CD8-positive, alpha-beta memory T cell (primary cell): ENCODE measurements around the gene ZNF296. TPM values are rescaled to one million over a fixed set of nuclear protein-coding genes. Genes with fewer than 3 reads are reported as not detected.

ENCODE experiments used
- CTCF ChIA-PET: fragments of 350-600 bp; sonication (Branson Sonifier 250); formaldehyde crosslinking; loops from one replicate; lab custom pipeline; 2021; ENCODE audit warnings: antibody characterized with exemption; lab: Charles Lee
- POLR2A ChIA-PET: fragments of 350-600 bp; sonication (Branson Sonifier 250); formaldehyde crosslinking; loops from one replicate; lab custom pipeline; 2021; ENCODE audit warnings: antibody characterized with exemption; lab: Charles Lee
- DNase-seq, 5 donors: peaks; one replicate each; pipeline versions ENCODE4 v3.0.0 to v3.0.0-alpha.2; 2020 to 2022; ENCODE audit warnings: mixed read lengths in 1 of 5
- H3K27ac ChIP-seq: one replicate; pipeline ENCODE4 v1.7.0; 2013; ENCODE audit warnings: low read depth, mild to moderate bottlenecking, low read length, moderate library complexity
- H3K27me3 ChIP-seq: 2 replicates; pipeline ENCODE4 v1.7.0; 2013; ENCODE audit warnings: low read length, mild to moderate bottlenecking; ENCODE audit not compliant: insufficient read depth, poor library complexity, severe bottlenecking
- H3K36me3 ChIP-seq: 2 replicates; pipeline ENCODE4 v1.7.0; 2013; ENCODE audit warnings: mild to moderate bottlenecking, low read length, moderate library complexity; ENCODE audit not compliant: insufficient read depth
- H3K4me1 ChIP-seq: 2 replicates; pipeline ENCODE4 v1.7.0; 2013; ENCODE audit warnings: mild to moderate bottlenecking, low read length, moderate library complexity; ENCODE audit not compliant: insufficient read depth
- H3K4me3 ChIP-seq: 2 replicates; pipeline ENCODE4 v1.7.0; 2013; ENCODE audit warnings: mild to moderate bottlenecking, low read length
- H3K9me3 ChIP-seq: 2 replicates; pipeline ENCODE4 v1.7.0; 2013; ENCODE audit warnings: mild to moderate bottlenecking, low read length
- H3K27ac Mint-ChIP-seq, 8 donors: one replicate each; pipeline ENCODE4 v1.8.0; 2020 to 2021; ENCODE audit warnings: mixed read lengths in 8 of 8, mild to moderate bottlenecking in 6 of 8, inconsistent platforms in 3 of 8, moderate library complexity in 3 of 8
- H3K27me3 Mint-ChIP-seq, 2 donors: one replicate each; pipeline ENCODE4 v1.8.0; 2020 to 2021; ENCODE audit warnings: mixed read lengths in 2 of 2, mild to moderate bottlenecking in 1 of 2, moderate library complexity in 1 of 2
- H3K36me3 Mint-ChIP-seq, 3 donors: one replicate each; pipeline ENCODE4 v1.8.0; 2020 to 2021; ENCODE audit warnings: mixed read lengths in 3 of 3, inconsistent platforms in 1 of 3, mild to moderate bottlenecking in 1 of 3
- H3K4me1 Mint-ChIP-seq, 3 donors: one replicate each; pipeline ENCODE4 v1.8.0; 2020 to 2021; ENCODE audit warnings: mixed read lengths in 3 of 3, inconsistent platforms in 1 of 3, mild to moderate bottlenecking in 1 of 3
- H3K4me3 Mint-ChIP-seq, 7 donors: one replicate each; pipeline ENCODE4 v1.8.0; 2020 to 2021; ENCODE audit warnings: mixed read lengths in 7 of 7, mild to moderate bottlenecking in 6 of 7, moderate library complexity in 4 of 7, inconsistent platforms in 2 of 7
- H3K9me3 Mint-ChIP-seq, 5 donors: one replicate each; pipeline ENCODE4 v1.8.0; 2020 to 2022; ENCODE audit warnings: mixed read lengths in 5 of 5, mild to moderate bottlenecking in 3 of 5, moderate library complexity in 2 of 5, inconsistent platforms in 1 of 5
- polyA plus RNA-seq: library from polyadenylated mRNA; unstranded; fragments of 300-500 nt; fragmentation: Illumina TruSeq; gene quantifications from one replicate; pipeline ENCODE4 v1.2.3, GENCODE V29; 2021
- total RNA-seq, 2 experiments: library from RNA; stranded (reverse); gene quantifications; one replicate each; pipeline ENCODE4 v1.2.3, GENCODE V29; 2021

The ZNF296 gene
- total and polyA plus RNA-seq, 3 experiments from 2014 or later: 6.7 to 8.5 (median 7.9) TPM

- POLR2A ChIA-PET: interaction anchor here (0.5 to 2.5 kb wide), 8 partner anchors 8 to 795 kb away, joined by 3 to 24 read pairs (median 4); partner anchors contain the start of genes BLOC1S3, CLASRP, GEMIN7 and IRF2BP1
- peaks cover 65% of the 10 kb centered on the region for H3K4me1 ChIP-seq
- H3K4me1 Mint-ChIP-seq: peaks cover 65 to 75% (median 75%) of the 10 kb centered on the region in 3 donors
Measured at GRCh38 chr19:45091031-45091923, 15.0 kb upstream of the ZNF296 start.

GRCh38 chr19:45090606-45091005, 14.3 kb upstream of the ZNF296 start:
- Mint-ChIP-seq H3K4me1 (peaks cover 60 to 71% (median 70%) of the 10 kb centered on the region in 3 donors), H3K27me3 (no peaks in the 10 kb centered on the region), H3K4me3 (peak overlapping the region in 2 of 7 donors; percentile 17 to 61), H3K9me3 (peaks cover 0 to 3% (median 0%) of the 10 kb centered on the region in 5 donors), H3K27ac (peak overlapping the region in 2 of 8 donors; percentile 36 to 47), H3K36me3 (peaks cover 3 to 34% (median 5%) of the 10 kb centered on the region in 3 donors)
- ChIA-PET CTCF (no interaction called here), POLR2A (no interaction called here)
- Histone ChIP-seq H3K4me3 (no peak overlapping the region), H3K27me3 (no peaks in the 10 kb centered on the region), H3K9me3 (no peaks in the 10 kb centered on the region), H3K27ac (no peak overlapping the region), H3K4me1 (peaks cover 58% of the 10 kb centered on the region), H3K36me3 (peaks cover 5% of the 10 kb centered on the region)
- no peak for DNase-seq

More at GRCh38 chr19:45091031-45091923, 15.0 kb upstream of the ZNF296 start:
- no peaks in the 10 kb centered on the region for H3K9me3 ChIP-seq
- CTCF ChIA-PET: interaction anchor here (1.0 to 3.2 kb wide), 6 partner anchors 12 to 52 kb away, joined by 3 to 22 read pairs (median 8); partner anchors contain the start of genes CLASRP, GEMIN7 and ZNF296
- peak overlapping the region; percentile 90 to 100 (median 98) for H3K27ac Mint-ChIP-seq
- H3K36me3 ChIP-seq: peaks cover 5% of the 10 kb centered on the region
- no peaks in the 10 kb centered on the region for H3K27me3 ChIP-seq
- peaks cover 0 to 3% (median 0%) of the 10 kb centered on the region in 5 donors for H3K9me3 Mint-ChIP-seq
- DNase-seq: peak; percentile 93 to 96 (median 94)
- no peaks in the 10 kb centered on the region for H3K27me3 Mint-ChIP-seq
- H3K4me3 ChIP-seq: peak overlapping the region; percentile 91
- H3K36me3 Mint-ChIP-seq: peaks cover 3 to 31% (median 5%) of the 10 kb centered on the region in 3 donors
- H3K27ac ChIP-seq: peak overlapping the region; percentile 93
- peak overlapping the region; percentile 91 to 97 (median 93) for H3K4me3 Mint-ChIP-seq

- peak overlapping the region in 2 of 7 donors; percentile 12 to 18 for H3K4me3 Mint-ChIP-seq
Measured at GRCh38 chr19:45090034-45090433, 13.8 kb upstream of the ZNF296 start.

GRCh38 chr19:45087531-45087930, 11.3 kb upstream of the ZNF296 start:
- DNase-seq: peak; percentile 39 to 90 (median 77)
- CTCF ChIA-PET: interaction anchor here (1.2 to 2.0 kb wide), 3 partner anchors 16 to 99 kb away, joined by 3 to 7 read pairs (median 4); partner anchors contain the start of genes BLOC1S3 and TRAPPC6A
- H3K27ac Mint-ChIP-seq: peak overlapping the region; percentile 69 to 98 (median 92)
- Histone ChIP-seq H3K27me3 (no peaks in the 10 kb centered on the region), H3K4me3 (no peak overlapping the region), H3K36me3 (peaks cover 5% of the 10 kb centered on the region), H3K27ac (no peak overlapping the region), H3K4me1 (peaks cover 38% of the 10 kb centered on the region), H3K9me3 (no peaks in the 10 kb centered on the region)
- peaks cover 0 to 3% (median 0%) of the 10 kb centered on the region in 5 donors for H3K9me3 Mint-ChIP-seq
- H3K4me3 Mint-ChIP-seq: peak overlapping the region; percentile 40 to 77 (median 64)
- peaks cover 5 to 31% (median 6%) of the 10 kb centered on the region in 3 donors for H3K36me3 Mint-ChIP-seq
- H3K4me1 Mint-ChIP-seq: peaks cover 41 to 50% (median 47%) of the 10 kb centered on the region in 3 donors
- no peaks in the 10 kb centered on the region for H3K27me3 Mint-ChIP-seq
- POLR2A ChIA-PET: interaction anchor here (1.9 kb wide), 1 partner anchor 16 kb away, joined by 4 read pairs; no protein-coding TSS in a partner anchor

More at GRCh38 chr19:45090034-45090433, 13.8 kb upstream of the ZNF296 start:
- POLR2A ChIA-PET: no interaction called here
- no peak for DNase-seq
- Mint-ChIP-seq H3K36me3 (peaks cover 5 to 38% (median 5%) of the 10 kb centered on the region in 3 donors), H3K4me1 (peaks cover 62 to 70% (median 70%) of the 10 kb centered on the region in 3 donors), H3K27ac (peak overlapping the region in 5 of 8 donors; percentile 26 to 81 (median 70)), H3K27me3 (no peaks in the 10 kb centered on the region), H3K9me3 (peaks cover 0 to 3% (median 0%) of the 10 kb centered on the region in 5 donors)
- Histone ChIP-seq H3K9me3 (no peaks in the 10 kb centered on the region), H3K4me1 (peaks cover 53% of the 10 kb centered on the region), H3K27me3 (no peaks in the 10 kb centered on the region), H3K4me3 (no peak overlapping the region), H3K36me3 (peaks cover 5% of the 10 kb centered on the region), H3K27ac (no peak overlapping the region)
- CTCF ChIA-PET: interaction anchor here (1.2 kb wide), 1 partner anchor 31 kb away, joined by 3 read pairs; no protein-coding TSS in a partner anchor

- H3K36me3 ChIP-seq: peaks cover 12% of the 10 kb centered on the region
- Mint-ChIP-seq H3K27me3 (no peaks in the 10 kb centered on the region), H3K4me1 (peaks cover 43 to 52% (median 49%) of the 10 kb centered on the region in 3 donors), H3K27ac (peak overlapping the region; percentile 7 to 96 (median 86)), H3K4me3 (peak overlapping the region in 1 of 7 donors; percentile 25), H3K36me3 (peaks cover 11 to 35% (median 11%) of the 10 kb centered on the region in 3 donors), H3K9me3 (peaks cover 0 to 3% (median 0%) of the 10 kb centered on the region in 5 donors)
- peaks cover 38% of the 10 kb centered on the region for H3K4me1 ChIP-seq
- H3K4me3 ChIP-seq: no peak overlapping the region
- no peak for DNase-seq
- H3K27ac ChIP-seq: no peak overlapping the region
- CTCF ChIA-PET: interaction anchor here (1.6 to 2.0 kb wide), 2 partner anchors 17 to 92 kb away, joined by 4 to 7 read pairs; partner anchors contain the start of genes BLOC1S3 and TRAPPC6A
- POLR2A ChIA-PET: interaction anchor here (1.9 kb wide), 1 partner anchor 17 kb away, joined by 4 read pairs; no protein-coding TSS in a partner anchor
- H3K27me3 ChIP-seq: no peaks in the 10 kb centered on the region
- no peaks in the 10 kb centered on the region for H3K9me3 ChIP-seq
Measured at GRCh38 chr19:45086480-45086879, 10.2 kb upstream of the ZNF296 start.

- H3K4me3 Mint-ChIP-seq: peak overlapping the region; percentile 8 to 88 (median 57)
- POLR2A ChIA-PET: no interaction called here
- peaks cover 6 to 30% (median 8%) of the 10 kb centered on the region in 3 donors for H3K36me3 Mint-ChIP-seq
- H3K9me3 ChIP-seq: no peaks in the 10 kb centered on the region
- no peaks in the 10 kb centered on the region for H3K27me3 ChIP-seq
- DNase-seq: no peak
- no peaks in the 10 kb centered on the region for H3K27me3 Mint-ChIP-seq
- no peak overlapping the region for H3K4me3 ChIP-seq
- H3K9me3 Mint-ChIP-seq: no peaks in the 10 kb centered on the region
- H3K4me1 Mint-ChIP-seq: peaks cover 48 to 62% (median 59%) of the 10 kb centered on the region in 3 donors
- peaks cover 7% of the 10 kb centered on the region for H3K36me3 ChIP-seq
- peak overlapping the region in 4 of 8 donors; percentile 19 to 91 (median 76) for H3K27ac Mint-ChIP-seq
- peaks cover 31% of the 10 kb centered on the region for H3K4me1 ChIP-seq
- H3K27ac ChIP-seq: no peak overlapping the region
- CTCF ChIA-PET: no interaction called here
Measured at GRCh38 chr19:45082170-45082569, 5.9 kb upstream of the ZNF296 start.

- Mint-ChIP-seq H3K36me3 (peaks cover 6 to 23% (median 7%) of the 10 kb centered on the region in 3 donors), H3K4me3 (peak overlapping the region; percentile 91 to 97 (median 94)), H3K4me1 (peaks cover 46 to 66% (median 52%) of the 10 kb centered on the region in 3 donors), H3K9me3 (no peaks in the 10 kb centered on the region), H3K27me3 (no peaks in the 10 kb centered on the region), H3K27ac (peak overlapping the region; percentile 80 to 97 (median 92))
- no peaks in the 10 kb centered on the region for H3K27me3 ChIP-seq
- no peak for DNase-seq
- peak overlapping the region; percentile 77 for H3K4me3 ChIP-seq
- ChIA-PET CTCF (interaction anchor here (2.4 kb wide), 1 partner anchor 12 kb away, joined by 9 read pairs; no protein-coding TSS in a partner anchor), POLR2A (interaction anchor here (0.9 to 2.8 kb wide), 4 partner anchors 13 to 78 kb away, joined by 3 to 9 read pairs (median 4); partner anchors contain the start of gene PPP1R37)
- H3K4me1 ChIP-seq: peaks cover 39% of the 10 kb centered on the region
- peak overlapping the region; percentile 81 for H3K27ac ChIP-seq
- no peaks in the 10 kb centered on the region for H3K9me3 ChIP-seq
- H3K36me3 ChIP-seq: peaks cover 7% of the 10 kb centered on the region
Measured at GRCh38 chr19:45079911-45080370, 3.7 kb upstream of the ZNF296 start.
